ENCODE data around the gene ADM5. TPM values are rescaled to one million over a fixed set of nuclear protein-coding genes. Genes with fewer than 3 reads are reported as not detected.

Gene ADM5
- total RNA-seq, 2 donors from 2014 or later = 1.6 TPM; not detected in 1

DNA sequence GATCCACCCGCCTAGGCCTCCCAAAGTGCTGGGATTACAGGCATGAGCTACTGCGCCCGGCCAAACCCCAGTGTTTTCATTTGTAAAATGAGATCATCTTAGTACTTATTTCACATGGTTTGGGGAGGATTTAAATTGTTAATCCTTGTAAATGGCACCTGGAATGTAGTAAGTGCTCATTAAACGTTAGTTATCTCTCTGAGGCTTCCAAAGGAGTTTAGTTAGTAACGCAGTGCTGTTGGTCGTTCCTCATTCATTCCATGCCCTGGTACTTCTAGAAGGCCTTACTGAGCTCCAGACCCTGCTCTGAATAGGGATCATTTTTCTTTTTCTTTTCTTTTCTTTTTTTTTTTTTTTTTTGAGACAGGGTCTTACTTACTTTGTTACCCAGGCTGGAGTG, 6.7 kb downstream of the ADM5 start:
- intact Hi-C loops (cut with DNase I) = no loop called here
- WGBS, 2 donors = 82 to 83% methylated on average over 6 of the region's 6 CpGs
- no peak overlapping the region for H3K27ac ChIP-seq

GRCh38 chr19:49696865-49697264, 7.5 kb downstream of the ADM5 start:
- peaks cover 0 to 6% of the 10 kb centered on the region in 2 donors for H3K27me3 ChIP-seq
- intact Hi-C loops (cut with DNase I) = no loop called here
- H3K9me3 ChIP-seq = no peaks in the 10 kb centered on the region
- ATAC-seq (no peak), DNase-seq (no peak)
- no peak for TF ChIP-seq POLR2A (IDR thresholded peaks at IDR 0.05)
- no peak for TF ChIP-seq CTCF (IDR thresholded peaks at IDR 0.05)
- no peak overlapping the region for H3K27ac ChIP-seq
- no peaks in the 10 kb centered on the region for H3K4me1 ChIP-seq
- no peaks in the 10 kb centered on the region for H3K36me3 ChIP-seq (replicated peaks in 1 of 2; ENCODE audit: insufficient read depth in 1 of 2, low read depth in 2 of 2)
- H3K4me3 ChIP-seq = no peak overlapping the region
- 80 to 85% methylated on average over 7 of the region's 7 CpGs for WGBS, 2 donors

More for the DNA sequence above, 6.7 kb downstream of the ADM5 start:
- no peaks in the 10 kb centered on the region for H3K36me3 ChIP-seq (replicated peaks in 1 of 2; ENCODE audit: insufficient read depth in 1 of 2, low read depth in 2 of 2)
- H3K4me1 ChIP-seq = peaks cover 7% of the 10 kb centered on the region
- peaks cover 0 to under 1% of the 10 kb centered on the region in 2 donors for H3K27me3 ChIP-seq
- ATAC-seq = no peak
- no peak for TF ChIP-seq POLR2A (IDR thresholded peaks at IDR 0.05)
- TF ChIP-seq CTCF (IDR thresholded peaks at IDR 0.05) = no peak
- no peak overlapping the region for H3K4me3 ChIP-seq
- no peaks in the 10 kb centered on the region for H3K9me3 ChIP-seq
- no peak for DNase-seq

DNA sequence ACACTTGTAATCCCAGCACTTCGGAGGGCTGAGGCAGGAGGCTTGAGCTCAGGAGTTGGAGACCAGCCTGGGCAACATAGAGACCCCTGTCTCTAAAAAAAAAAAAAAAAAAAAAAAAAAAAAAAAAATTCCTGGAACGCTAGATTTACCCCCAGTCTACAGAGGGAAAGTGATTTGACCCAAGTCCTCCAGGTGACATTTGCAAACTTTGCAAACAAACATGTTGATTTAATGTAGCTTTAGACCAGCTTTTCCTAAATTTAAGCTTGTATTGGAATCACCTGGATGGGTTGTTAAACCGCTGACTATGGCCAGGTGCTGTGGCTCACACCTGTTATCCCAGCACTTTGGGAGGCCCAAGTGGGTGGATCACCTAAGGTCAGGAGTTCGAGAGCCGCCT, 10.0 kb downstream of the ADM5 start:
- Histone ChIP-seq H3K4me1 (no peaks in the 10 kb centered on the region), H3K4me3 (no peak overlapping the region), H3K27me3 (peaks cover 0 to 6% of the 10 kb centered on the region in 2 donors), H3K27ac (no peak overlapping the region), H3K36me3 (replicated peaks in 1 of 2; ENCODE audit: insufficient read depth in 1 of 2, low read depth in 2 of 2) (no peaks in the 10 kb centered on the region), H3K9me3 (no peaks in the 10 kb centered on the region)
- intact Hi-C loops (cut with DNase I) = no loop called here
- WGBS, 2 donors = 78 to 83% methylated on average over 4 to 5 of the region's 5 CpGs
- DNase-seq (no peak), ATAC-seq (no peak)
- TF ChIP-seq CTCF (IDR thresholded peaks at IDR 0.05) (no peak), POLR2A (IDR thresholded peaks at IDR 0.05) (no peak)

GRCh38 chr19:49700563-49700962, 11.2 kb downstream of the ADM5 start:
- no peak for DNase-seq
- ATAC-seq = no peak
- WGBS, 2 donors = 36 to 45% methylated on average over 9 to 11 of the region's 11 CpGs
- intact Hi-C loops (cut with DNase I) = no loop called here
- Histone ChIP-seq H3K36me3 (replicated peaks in 1 of 2; ENCODE audit: insufficient read depth in 1 of 2, low read depth in 2 of 2) (no peaks in the 10 kb centered on the region), H3K4me1 (no peaks in the 10 kb centered on the region), H3K27ac (no peak overlapping the region), H3K4me3 (no peak overlapping the region), H3K9me3 (no peaks in the 10 kb centered on the region), H3K27me3 (peaks cover 0 to 6% of the 10 kb centered on the region in 2 donors)
- TF ChIP-seq CTCF (IDR thresholded peaks at IDR 0.05) (no peak), POLR2A (IDR thresholded peaks at IDR 0.05) (no peak)

GRCh38 chr19:49701271-49701786, 11.9 kb downstream of the ADM5 start:
- Histone ChIP-seq H3K4me1 (no peaks in the 10 kb centered on the region), H3K27me3 (peaks cover 0 to 6% of the 10 kb centered on the region in 2 donors), H3K4me3 (no peak overlapping the region), H3K9me3 (no peaks in the 10 kb centered on the region), H3K27ac (no peak overlapping the region), H3K36me3 (replicated peaks in 1 of 2; ENCODE audit: insufficient read depth in 1 of 2, low read depth in 2 of 2) (no peaks in the 10 kb centered on the region)
- 33 to 42% methylated on average over 23 to 37 of the region's 40 CpGs for WGBS, 2 donors
- intact Hi-C loops (cut with DNase I) = no loop called here
- no peak for TF ChIP-seq CTCF (IDR thresholded peaks at IDR 0.05)
- no peak for TF ChIP-seq POLR2A (IDR thresholded peaks at IDR 0.05)
- DNase-seq = no peak
- no peak for ATAC-seq
